ENCODE measurements around the gene SIGLEC5.

The SIGLEC5 gene

GRCh38 chr19:51628153-51628939 lies 1.9 kb downstream of the SIGLEC5 start:
- H3K9ac ChIP-seq (ENCODE audit: low read depth in 1 of 2, low read length in 2 of 2) = no peak overlapping the region
- no peaks in the 10 kb centered on the region for H3K36me3 ChIP-seq (ENCODE audit: control insufficient read depth in 1 of 2, insufficient read depth in 2 of 2, low read length in 2 of 2)
- H3K9me3 ChIP-seq (ENCODE audit: control insufficient read depth in 1 of 2, low read length in 2 of 2) = no peaks in the 10 kb centered on the region
- no peaks in the 10 kb centered on the region for H3K4me1 ChIP-seq (ENCODE audit: control insufficient read depth in 1 of 2, insufficient read depth in 2 of 2, low read length in 2 of 2)
- H3K4me3 ChIP-seq (ENCODE audit: low read depth in 1 of 2, low read length in 2 of 2) = no peak overlapping the region
- H3K27ac ChIP-seq (ENCODE audit: low read depth, low read length) = no peak overlapping the region
- H3K27me3 ChIP-seq (ENCODE audit: control insufficient read depth in 1 of 2, insufficient read depth in 2 of 2, low read length in 2 of 2) = no peaks in the 10 kb centered on the region

GRCh38 chr19:51627491-51628138 lies 2.6 kb downstream of the SIGLEC5 start:
- Histone ChIP-seq H3K4me1 (ENCODE audit: control insufficient read depth in 1 of 2, insufficient read depth in 2 of 2, low read length in 2 of 2) (no peaks in the 10 kb centered on the region), H3K36me3 (ENCODE audit: control insufficient read depth in 1 of 2, insufficient read depth in 2 of 2, low read length in 2 of 2) (no peaks in the 10 kb centered on the region), H3K4me3 (ENCODE audit: low read depth in 1 of 2, low read length in 2 of 2) (no peak overlapping the region), H3K9me3 (ENCODE audit: control insufficient read depth in 1 of 2, low read length in 2 of 2) (no peaks in the 10 kb centered on the region), H3K9ac (ENCODE audit: low read depth in 1 of 2, low read length in 2 of 2) (no peak overlapping the region), H3K27ac (ENCODE audit: low read depth, low read length) (no peak overlapping the region), H3K27me3 (ENCODE audit: control insufficient read depth in 1 of 2, insufficient read depth in 2 of 2, low read length in 2 of 2) (no peaks in the 10 kb centered on the region)

GRCh38 chr19:51626675-51627074 lies 3.5 kb downstream of the SIGLEC5 start:
- no peaks in the 10 kb centered on the region for H3K36me3 ChIP-seq (ENCODE audit: control insufficient read depth in 1 of 2, insufficient read depth in 2 of 2, low read length in 2 of 2)
- H3K9me3 ChIP-seq (ENCODE audit: control insufficient read depth in 1 of 2, low read length in 2 of 2) = no peaks in the 10 kb centered on the region
- no peak overlapping the region for H3K9ac ChIP-seq (ENCODE audit: low read depth in 1 of 2, low read length in 2 of 2)
- no peaks in the 10 kb centered on the region for H3K27me3 ChIP-seq (ENCODE audit: control insufficient read depth in 1 of 2, insufficient read depth in 2 of 2, low read length in 2 of 2)
- no peak overlapping the region for H3K27ac ChIP-seq (ENCODE audit: low read depth, low read length)
- no peak overlapping the region for H3K4me3 ChIP-seq (ENCODE audit: low read depth in 1 of 2, low read length in 2 of 2)
- H3K4me1 ChIP-seq (ENCODE audit: control insufficient read depth in 1 of 2, insufficient read depth in 2 of 2, low read length in 2 of 2) = no peaks in the 10 kb centered on the region

- H3K4me1 ChIP-seq (ENCODE audit: control insufficient read depth in 1 of 2, insufficient read depth in 2 of 2, low read length in 2 of 2) = no peaks in the 10 kb centered on the region
- H3K36me3 ChIP-seq (ENCODE audit: control insufficient read depth in 1 of 2, insufficient read depth in 2 of 2, low read length in 2 of 2) = no peaks in the 10 kb centered on the region
- no peaks in the 10 kb centered on the region for H3K27me3 ChIP-seq (ENCODE audit: control insufficient read depth in 1 of 2, insufficient read depth in 2 of 2, low read length in 2 of 2)
- H3K9ac ChIP-seq (ENCODE audit: low read depth in 1 of 2, low read length in 2 of 2) = no peak overlapping the region
- no peak overlapping the region for H3K27ac ChIP-seq (ENCODE audit: low read depth, low read length)
- H3K9me3 ChIP-seq (ENCODE audit: control insufficient read depth in 1 of 2, low read length in 2 of 2) = no peaks in the 10 kb centered on the region
- no peak overlapping the region for H3K4me3 ChIP-seq (ENCODE audit: low read depth in 1 of 2, low read length in 2 of 2)
These were observed 9.0 kb downstream of the SIGLEC5 start for GRCh38 chr19:51621178-51621577.

- Histone ChIP-seq H3K27ac (ENCODE audit: low read depth, low read length) (no peak overlapping the region), H3K4me1 (ENCODE audit: control insufficient read depth in 1 of 2, insufficient read depth in 2 of 2, low read length in 2 of 2) (no peaks in the 10 kb centered on the region), H3K36me3 (ENCODE audit: control insufficient read depth in 1 of 2, insufficient read depth in 2 of 2, low read length in 2 of 2) (no peaks in the 10 kb centered on the region), H3K4me3 (ENCODE audit: low read depth in 1 of 2, low read length in 2 of 2) (no peak overlapping the region), H3K9ac (ENCODE audit: low read depth in 1 of 2, low read length in 2 of 2) (no peak overlapping the region), H3K27me3 (ENCODE audit: control insufficient read depth in 1 of 2, insufficient read depth in 2 of 2, low read length in 2 of 2) (no peaks in the 10 kb centered on the region), H3K9me3 (ENCODE audit: control insufficient read depth in 1 of 2, low read length in 2 of 2) (no peaks in the 10 kb centered on the region)
These were observed 14.2 kb downstream of the SIGLEC5 start for GRCh38 chr19:51615991-51616390.

GRCh38 chr19:51614789-51615188 lies 15.4 kb downstream of the SIGLEC5 start:
- H3K9me3 ChIP-seq (ENCODE audit: control insufficient read depth in 1 of 2, low read length in 2 of 2) = no peaks in the 10 kb centered on the region
- H3K27ac ChIP-seq (ENCODE audit: low read depth, low read length) = no peak overlapping the region
- no peak overlapping the region for H3K9ac ChIP-seq (ENCODE audit: low read depth in 1 of 2, low read length in 2 of 2)
- H3K4me1 ChIP-seq (ENCODE audit: control insufficient read depth in 1 of 2, insufficient read depth in 2 of 2, low read length in 2 of 2) = no peaks in the 10 kb centered on the region
- H3K36me3 ChIP-seq (ENCODE audit: control insufficient read depth in 1 of 2, insufficient read depth in 2 of 2, low read length in 2 of 2) = no peaks in the 10 kb centered on the region
- no peak overlapping the region for H3K4me3 ChIP-seq (ENCODE audit: low read depth in 1 of 2, low read length in 2 of 2)
- no peaks in the 10 kb centered on the region for H3K27me3 ChIP-seq (ENCODE audit: control insufficient read depth in 1 of 2, insufficient read depth in 2 of 2, low read length in 2 of 2)

- no peaks in the 10 kb centered on the region for H3K36me3 ChIP-seq (ENCODE audit: control insufficient read depth in 1 of 2, insufficient read depth in 2 of 2, low read length in 2 of 2)
- H3K9ac ChIP-seq (ENCODE audit: low read depth in 1 of 2, low read length in 2 of 2) = no peak overlapping the region
- no peaks in the 10 kb centered on the region for H3K9me3 ChIP-seq (ENCODE audit: control insufficient read depth in 1 of 2, low read length in 2 of 2)
- no peaks in the 10 kb centered on the region for H3K4me1 ChIP-seq (ENCODE audit: control insufficient read depth in 1 of 2, insufficient read depth in 2 of 2, low read length in 2 of 2)
- no peaks in the 10 kb centered on the region for H3K27me3 ChIP-seq (ENCODE audit: control insufficient read depth in 1 of 2, insufficient read depth in 2 of 2, low read length in 2 of 2)
- H3K27ac ChIP-seq (ENCODE audit: low read depth, low read length) = no peak overlapping the region
- H3K4me3 ChIP-seq (ENCODE audit: low read depth in 1 of 2, low read length in 2 of 2) = no peak overlapping the region
These were observed 19.6 kb downstream of the SIGLEC5 start for GRCh38 chr19:51610576-51610975.

GRCh38 chr19:51607920-51608562 lies 22.2 kb downstream of the SIGLEC5 start:
- no peaks in the 10 kb centered on the region for H3K9me3 ChIP-seq (ENCODE audit: control insufficient read depth in 1 of 2, low read length in 2 of 2)
- H3K9ac ChIP-seq (ENCODE audit: low read depth in 1 of 2, low read length in 2 of 2) = no peak overlapping the region
- H3K36me3 ChIP-seq (ENCODE audit: control insufficient read depth in 1 of 2, insufficient read depth in 2 of 2, low read length in 2 of 2) = no peaks in the 10 kb centered on the region
- no peak overlapping the region for H3K4me3 ChIP-seq (ENCODE audit: low read depth in 1 of 2, low read length in 2 of 2)
- no peak overlapping the region for H3K27ac ChIP-seq (ENCODE audit: low read depth, low read length)
- H3K27me3 ChIP-seq (ENCODE audit: control insufficient read depth in 1 of 2, insufficient read depth in 2 of 2, low read length in 2 of 2) = no peaks in the 10 kb centered on the region
- H3K4me1 ChIP-seq (ENCODE audit: control insufficient read depth in 1 of 2, insufficient read depth in 2 of 2, low read length in 2 of 2) = no peaks in the 10 kb centered on the region

GRCh38 chr19:51607077-51607476 lies 23.1 kb downstream of the SIGLEC5 start:
- Histone ChIP-seq H3K27me3 (ENCODE audit: control insufficient read depth in 1 of 2, insufficient read depth in 2 of 2, low read length in 2 of 2) (no peaks in the 10 kb centered on the region), H3K9ac (ENCODE audit: low read depth in 1 of 2, low read length in 2 of 2) (no peak overlapping the region), H3K9me3 (ENCODE audit: control insufficient read depth in 1 of 2, low read length in 2 of 2) (no peaks in the 10 kb centered on the region), H3K4me3 (ENCODE audit: low read depth in 1 of 2, low read length in 2 of 2) (no peak overlapping the region), H3K36me3 (ENCODE audit: control insufficient read depth in 1 of 2, insufficient read depth in 2 of 2, low read length in 2 of 2) (no peaks in the 10 kb centered on the region), H3K4me1 (ENCODE audit: control insufficient read depth in 1 of 2, insufficient read depth in 2 of 2, low read length in 2 of 2) (no peaks in the 10 kb centered on the region), H3K27ac (ENCODE audit: low read depth, low read length) (no peak overlapping the region)

- Histone ChIP-seq H3K36me3 (ENCODE audit: control insufficient read depth in 1 of 2, insufficient read depth in 2 of 2, low read length in 2 of 2) (no peaks in the 10 kb centered on the region), H3K4me1 (ENCODE audit: control insufficient read depth in 1 of 2, insufficient read depth in 2 of 2, low read length in 2 of 2) (no peaks in the 10 kb centered on the region), H3K4me3 (ENCODE audit: low read depth in 1 of 2, low read length in 2 of 2) (peak overlapping the region in 1 of 2 donors; percentile 5), H3K9me3 (ENCODE audit: control insufficient read depth in 1 of 2, low read length in 2 of 2) (no peaks in the 10 kb centered on the region), H3K27me3 (ENCODE audit: control insufficient read depth in 1 of 2, insufficient read depth in 2 of 2, low read length in 2 of 2) (peaks cover 0 to 3% of the 10 kb centered on the region in 2 donors), H3K9ac (ENCODE audit: low read depth in 1 of 2, low read length in 2 of 2) (no peak overlapping the region), H3K27ac (ENCODE audit: low read depth, low read length) (no peak overlapping the region)
These were observed 27.9 kb downstream of the SIGLEC5 start for GRCh38 chr19:51602189-51602854.
